ENCODE measurements around the gene CLPSL1. TPM values are rescaled to one million over a fixed set of nuclear protein-coding genes. Genes with fewer than 3 reads are reported as not detected.

The CLPSL1 gene
- total and polyA plus RNA-seq, 2 donors (not counting 1 experiment from before 2014, with no cell fraction given), result not detected

GRCh38 chr6:35796236-35796635, 15.4 kb downstream of the CLPSL1 start:
- no peak for TF ChIP-seq EZH2 (IDR thresholded peaks at IDR 0.05; ENCODE audit: low read length, missing control alignments)
- no peak for TF ChIP-seq CTCF (conservative IDR thresholded peaks at IDR 0.05 in 1 of 2, IDR thresholded peaks at IDR 0.05 in 1 of 2; ENCODE audit: low read depth in 1 of 2, low read length in 2 of 2)
- Histone ChIP-seq H2AFZ (ENCODE audit: low read length) (no peak overlapping the region), H3K4me1 (ENCODE audit: control insufficient read depth, extremely low read depth, insufficient read depth, low read length) (no peaks in the 10 kb centered on the region), H3K36me3 (ENCODE audit: control insufficient read depth, insufficient read depth, low read length) (no peaks in the 10 kb centered on the region), H3K79me2 (ENCODE audit: control insufficient read depth, insufficient read depth, low read length) (no peaks in the 10 kb centered on the region), H3K27ac (ENCODE audit: insufficient read depth, low read length) (no peak overlapping the region), H4K20me1 (ENCODE audit: control insufficient read depth, extremely low read depth, insufficient read depth, low read length) (no peaks in the 10 kb centered on the region), H3K9me3 (ENCODE audit: control insufficient read depth, insufficient read depth, low read depth, low read length) (no peaks in the 10 kb centered on the region), H3K9ac (ENCODE audit: insufficient read depth, low read length) (no peak overlapping the region), H3K4me3 (replicated peaks in 1 of 4; ENCODE audit: control extremely low read depth in 1 of 4, insufficient read depth in 1 of 4, low read depth in 3 of 4, low read length in 4 of 4) (no peak overlapping the region), H3K27me3 (ENCODE audit: control insufficient read depth, insufficient read depth, low read length) (peaks cover 3% of the 10 kb centered on the region), H3K4me2 (ENCODE audit: extremely low read depth, insufficient read depth, low read length) (no peak overlapping the region)
- DNase-seq (ENCODE audit: low read depth in 2 of 2), result no peak

- Histone ChIP-seq H3K9ac (ENCODE audit: insufficient read depth, low read length) (no peak overlapping the region), H3K4me1 (ENCODE audit: control insufficient read depth, extremely low read depth, insufficient read depth, low read length) (no peaks in the 10 kb centered on the region), H3K36me3 (ENCODE audit: control insufficient read depth, insufficient read depth, low read length) (no peaks in the 10 kb centered on the region), H3K79me2 (ENCODE audit: control insufficient read depth, insufficient read depth, low read length) (no peaks in the 10 kb centered on the region), H3K27ac (ENCODE audit: insufficient read depth, low read length) (no peak overlapping the region), H3K9me3 (ENCODE audit: control insufficient read depth, insufficient read depth, low read depth, low read length) (no peaks in the 10 kb centered on the region), H4K20me1 (ENCODE audit: control insufficient read depth, extremely low read depth, insufficient read depth, low read length) (no peaks in the 10 kb centered on the region), H3K4me2 (ENCODE audit: extremely low read depth, insufficient read depth, low read length) (no peak overlapping the region), H2AFZ (ENCODE audit: low read length) (no peak overlapping the region), H3K4me3 (replicated peaks in 1 of 4; ENCODE audit: control extremely low read depth in 1 of 4, insufficient read depth in 1 of 4, low read depth in 3 of 4, low read length in 4 of 4) (no peak overlapping the region), H3K27me3 (ENCODE audit: control insufficient read depth, insufficient read depth, low read length) (peaks cover 3% of the 10 kb centered on the region)
- TF ChIP-seq CTCF (conservative IDR thresholded peaks at IDR 0.05 in 1 of 2, IDR thresholded peaks at IDR 0.05 in 1 of 2; ENCODE audit: low read depth in 1 of 2, low read length in 2 of 2), result no peak
- no peak for TF ChIP-seq EZH2 (IDR thresholded peaks at IDR 0.05; ENCODE audit: low read length, missing control alignments)
- DNase-seq (ENCODE audit: low read depth in 2 of 2), result no peak
Measured at GRCh38 chr6:35797837-35798526, 17.2 kb downstream of the CLPSL1 start.

GRCh38 chr6:35798706-35799105, 17.9 kb downstream of the CLPSL1 start:
- TF ChIP-seq CTCF (conservative IDR thresholded peaks at IDR 0.05 in 1 of 2, IDR thresholded peaks at IDR 0.05 in 1 of 2; ENCODE audit: low read depth in 1 of 2, low read length in 2 of 2), result no peak
- TF ChIP-seq EZH2 (IDR thresholded peaks at IDR 0.05; ENCODE audit: low read length, missing control alignments), result no peak
- peaks cover 3% of the 10 kb centered on the region for H3K27me3 ChIP-seq (ENCODE audit: control insufficient read depth, insufficient read depth, low read length)
- no peaks in the 10 kb centered on the region for H4K20me1 ChIP-seq (ENCODE audit: control insufficient read depth, extremely low read depth, insufficient read depth, low read length)
- H3K36me3 ChIP-seq (ENCODE audit: control insufficient read depth, insufficient read depth, low read length), result no peaks in the 10 kb centered on the region
- no peaks in the 10 kb centered on the region for H3K79me2 ChIP-seq (ENCODE audit: control insufficient read depth, insufficient read depth, low read length)
- DNase-seq (ENCODE audit: low read depth in 2 of 2), result no peak
- H3K4me2 ChIP-seq (ENCODE audit: extremely low read depth, insufficient read depth, low read length), result no peak overlapping the region
- no peak overlapping the region for H3K4me3 ChIP-seq (replicated peaks in 1 of 4; ENCODE audit: control extremely low read depth in 1 of 4, insufficient read depth in 1 of 4, low read depth in 3 of 4, low read length in 4 of 4)
- H2AFZ ChIP-seq (ENCODE audit: low read length), result no peak overlapping the region
- no peaks in the 10 kb centered on the region for H3K9me3 ChIP-seq (ENCODE audit: control insufficient read depth, insufficient read depth, low read depth, low read length)
- H3K9ac ChIP-seq (ENCODE audit: insufficient read depth, low read length), result no peak overlapping the region
- no peak overlapping the region for H3K27ac ChIP-seq (ENCODE audit: insufficient read depth, low read length)
- H3K4me1 ChIP-seq (ENCODE audit: control insufficient read depth, extremely low read depth, insufficient read depth, low read length), result no peaks in the 10 kb centered on the region

All from fibroblast of lung (primary cell).